Loucy (cell line): ENCODE data around the gene RNASE2.

Experiments used
- H2AFZ ChIP-seq: fragments of 200-600 bp; sonication (generic); 2 replicates; pipeline ENCODE4 v1.6.0; 2016; ENCODE audit warnings: antibody characterized with exemption, mild to moderate bottlenecking, low read length, moderate library complexity
- H3F3A ChIP-seq: fragments of 200-600 bp; 2 replicates; pipeline ENCODE4 v1.6.0; 2016; ENCODE audit warnings: antibody characterized with exemption, low read depth, mild to moderate bottlenecking
- H3K27me3 ChIP-seq: fragments of 200-600 bp; sonication (generic); 2 replicates; pipeline ENCODE4 v1.6.1; 2014; ENCODE audit warnings: low read length, mild to moderate bottlenecking; ENCODE audit not compliant: insufficient read depth, poor library complexity, severe bottlenecking
- H3K36me3 ChIP-seq: fragments of 200-600 bp; sonication (generic); 2 replicates; pipeline ENCODE4 v1.6.1; 2016; ENCODE audit warnings: low read length; ENCODE audit not compliant: insufficient read depth
- H3K4me1 ChIP-seq: fragments of 200-600 bp; sonication (generic); 2 replicates; pipeline ENCODE4 v1.5.1; 2014; ENCODE audit warnings: low read length, mild to moderate bottlenecking; ENCODE audit not compliant: insufficient read depth, poor library complexity, severe bottlenecking
- H3K4me2 ChIP-seq: fragments of 200-600 bp; sonication (generic); 2 replicates; pipeline ENCODE4 v1.6.0; 2014; ENCODE audit warnings: antibody characterized with exemption, low read length, low read depth, mild to moderate bottlenecking; ENCODE audit not compliant: poor library complexity, severe bottlenecking
- H3K4me3 ChIP-seq: fragments of 200-600 bp; sonication (generic); 2 replicates; pipeline ENCODE4 v1.5.1; 2014; ENCODE audit warnings: low read length, mild to moderate bottlenecking, mixed read lengths; ENCODE audit not compliant: poor library complexity, severe bottlenecking
- H3K79me2 ChIP-seq: fragments of 200-600 bp; sonication (generic); 2 replicates; pipeline ENCODE4 v1.6.1; 2014; ENCODE audit warnings: low read length; ENCODE audit not compliant: insufficient read depth
- H3K9ac ChIP-seq: fragments of 200-600 bp; sonication (generic); 2 replicates; pipeline ENCODE4 v1.6.0; 2014; ENCODE audit warnings: mild to moderate bottlenecking, low read depth, low read length, moderate library complexity; ENCODE audit not compliant: poor library complexity, severe bottlenecking
- H3K9me2 ChIP-seq: fragments of 200-600 bp; sonication (generic); replicated peaks from 2 replicates; pipeline ENCODE4 v1.6.1; 2016; ENCODE audit warnings: low read depth, low read length, mixed read lengths
- H3K9me3 ChIP-seq: fragments of 200-600 bp; sonication (generic); 2 replicates; pipeline ENCODE4 v1.6.1; 2014; ENCODE audit warnings: mild to moderate bottlenecking, antibody characterized with exemption, low read length, low read depth; ENCODE audit not compliant: insufficient read depth
- H4K20me1 ChIP-seq: fragments of 200-600 bp; sonication (generic); 2 replicates; pipeline ENCODE4 v1.6.0; 2014; ENCODE audit warnings: antibody characterized with exemption, low read length, mild to moderate bottlenecking; ENCODE audit not compliant: insufficient read depth, poor library complexity, severe bottlenecking
- EZH2phosphoT487 ChIP-seq: fragments of 200-600 bp; IDR thresholded peaks from 2 replicates; pipeline ENCODE4 v1.6.1; 2018; ENCODE audit warnings: antibody characterized with exemption, mild to moderate bottlenecking, moderate library complexity, borderline replicate concordance
- TF ChIP-seq, protein P1 (sequence below): fragments of 200-600 bp; sonication (generic); conservative IDR thresholded peaks from 2 replicates; pipeline ENCODE4 v1.5.1; 2014; ENCODE audit warnings: mild to moderate bottlenecking, antibody characterized with exemption, low read length

RNASE2 gene

GRCh38 chr14:20998139-20998538 lies 42.9 kb downstream of the RNASE2 start:
- Histone ChIP-seq H3K27me3 (no peaks in the 10 kb centered on the region), H3K9me2 (no peaks in the 10 kb centered on the region), H3K4me2 (no peak overlapping the region), H2AFZ (no peak overlapping the region), H3K4me1 (peaks cover 1% of the 10 kb centered on the region), H3K9me3 (no peaks in the 10 kb centered on the region), H3K36me3 (peaks cover 35% of the 10 kb centered on the region), H3F3A (no peaks in the 10 kb centered on the region), H3K9ac (no peak overlapping the region), H3K4me3 (no peak overlapping the region), H3K79me2 (peaks cover 2% of the 10 kb centered on the region; the same call in 1 of the 2 replicates), H4K20me1 (peaks cover 3% of the 10 kb centered on the region)
- TF ChIP-seq EZH2phosphoT487 = no peak
- TF ChIP-seq, protein P1, sequence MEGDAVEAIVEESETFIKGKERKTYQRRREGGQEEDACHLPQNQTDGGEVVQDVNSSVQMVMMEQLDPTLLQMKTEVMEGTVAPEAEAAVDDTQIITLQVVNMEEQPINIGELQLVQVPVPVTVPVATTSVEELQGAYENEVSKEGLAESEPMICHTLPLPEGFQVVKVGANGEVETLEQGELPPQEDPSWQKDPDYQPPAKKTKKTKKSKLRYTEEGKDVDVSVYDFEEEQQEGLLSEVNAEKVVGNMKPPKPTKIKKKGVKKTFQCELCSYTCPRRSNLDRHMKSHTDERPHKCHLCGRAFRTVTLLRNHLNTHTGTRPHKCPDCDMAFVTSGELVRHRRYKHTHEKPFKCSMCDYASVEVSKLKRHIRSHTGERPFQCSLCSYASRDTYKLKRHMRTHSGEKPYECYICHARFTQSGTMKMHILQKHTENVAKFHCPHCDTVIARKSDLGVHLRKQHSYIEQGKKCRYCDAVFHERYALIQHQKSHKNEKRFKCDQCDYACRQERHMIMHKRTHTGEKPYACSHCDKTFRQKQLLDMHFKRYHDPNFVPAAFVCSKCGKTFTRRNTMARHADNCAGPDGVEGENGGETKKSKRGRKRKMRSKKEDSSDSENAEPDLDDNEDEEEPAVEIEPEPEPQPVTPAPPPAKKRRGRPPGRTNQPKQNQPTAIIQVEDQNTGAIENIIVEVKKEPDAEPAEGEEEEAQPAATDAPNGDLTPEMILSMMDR = no peak

DNA sequence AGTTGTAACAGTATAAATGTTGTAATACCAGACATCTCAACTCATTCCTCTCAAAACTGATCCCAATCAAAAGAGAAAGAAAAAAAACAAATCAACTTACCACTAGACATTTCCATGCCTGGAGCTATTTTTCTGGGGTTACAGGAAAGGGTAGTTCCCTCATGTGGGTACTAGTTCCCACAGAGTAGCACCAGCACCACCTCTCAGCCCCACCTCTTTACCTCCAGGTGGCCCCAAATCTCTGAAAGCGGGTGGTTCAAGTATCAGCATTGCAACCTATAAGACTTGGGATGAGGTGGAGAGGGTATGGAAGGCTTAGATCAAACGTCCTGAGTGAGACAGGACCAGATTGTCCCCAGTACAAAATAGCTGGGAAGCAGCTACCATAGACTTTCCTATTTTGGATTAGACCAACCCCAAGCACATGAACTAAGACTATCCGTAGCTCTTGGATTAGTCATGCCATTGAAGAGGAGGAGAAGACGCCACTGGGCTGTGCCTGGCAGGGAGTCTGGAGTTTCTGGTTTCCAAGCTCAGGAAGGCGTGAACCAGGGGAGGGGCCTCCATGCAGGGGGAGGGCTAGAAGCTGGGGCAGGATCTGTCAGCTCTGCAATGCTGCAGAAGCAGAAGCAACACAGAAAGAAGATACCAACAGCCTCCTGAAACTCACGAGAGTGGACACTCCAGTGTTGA lies 43.5 kb downstream of the RNASE2 start, which contains the start of gene SLC39A2:
SLC39A2 (plus strand) TSS at position 620 of the 693 bp plus-strand sequence. CDS start 154 bp downstream, outside the sequence.
- Histone ChIP-seq H3K9me2 (no peaks in the 10 kb centered on the region), H3K4me2 (no peak within 1 kb of the TSS), H3K9ac (no peak within 1 kb of the TSS), H3K9me3 (no peaks in the 10 kb centered on the region), H4K20me1 (peaks cover 3% of the 10 kb centered on the region), H3K79me2 (no peaks in the 10 kb centered on the region), H3K27me3 (no peaks in the 10 kb centered on the region), H3K36me3 (peaks cover 29% of the 10 kb centered on the region), H2AFZ (no peak within 1 kb of the TSS), H3K4me1 (no peaks in the 10 kb centered on the region), H3K4me3 (no peak within 1 kb of the TSS), H3F3A (no peaks in the 10 kb centered on the region)
- TF ChIP-seq, protein P1 = no peak
- TF ChIP-seq EZH2phosphoT487 = no peak

GRCh38 chr14:20999591-20999990 lies 44.3 kb downstream of the RNASE2 start:
- no peak overlapping the region for H3K4me2 ChIP-seq
- no peak overlapping the region for H3K9ac ChIP-seq
- H3K9me2 ChIP-seq = no peaks in the 10 kb centered on the region
- H3K36me3 ChIP-seq = peaks cover 22% of the 10 kb centered on the region
- H2AFZ ChIP-seq = no peak overlapping the region
- no peaks in the 10 kb centered on the region for H3F3A ChIP-seq
- no peak overlapping the region for H3K4me3 ChIP-seq
- TF ChIP-seq, protein P1 = no peak
- TF ChIP-seq EZH2phosphoT487 = no peak
- no peaks in the 10 kb centered on the region for H3K9me3 ChIP-seq
- no peaks in the 10 kb centered on the region for H3K79me2 ChIP-seq
- no peaks in the 10 kb centered on the region for H3K27me3 ChIP-seq
- H3K4me1 ChIP-seq = no peaks in the 10 kb centered on the region
- no peaks in the 10 kb centered on the region for H4K20me1 ChIP-seq
